Tibial nerve (tissue), 4 donors: ENCODE data around the gene CACNG6.

Experiments
- EP300 ChIP-seq, 2 donors: sonication (generic); formaldehyde crosslinking; IDR thresholded peaks; one replicate each; pipeline ENCODE4 v1.6.1; 2017; ENCODE audit warnings: antibody characterized with exemption in 2 of 2, mild to moderate bottlenecking in 1 of 2
- POLR2A ChIP-seq, 2 donors: fragments of 450-650 bp; IDR thresholded peaks; one replicate each; pipeline ENCODE4 v1.6.1; 2017; ENCODE audit warnings: antibody characterized with exemption in 2 of 2, mild to moderate bottlenecking in 2 of 2, moderate library complexity in 2 of 2
- TF ChIP-seq, protein P1 (sequence below), 5 experiments: fragments of 200-600 bp in 3 of 5; fragments of 450-650 bp in 2 of 5; sonication (generic) in 3 of 5; IDR thresholded peaks; one replicate each; pipeline ENCODE4 v1.5.1; 2016 to 2019; ENCODE audit warnings: antibody characterized with exemption in 5 of 5, mild to moderate bottlenecking in 3 of 5, moderate library complexity in 2 of 5

DNA sequence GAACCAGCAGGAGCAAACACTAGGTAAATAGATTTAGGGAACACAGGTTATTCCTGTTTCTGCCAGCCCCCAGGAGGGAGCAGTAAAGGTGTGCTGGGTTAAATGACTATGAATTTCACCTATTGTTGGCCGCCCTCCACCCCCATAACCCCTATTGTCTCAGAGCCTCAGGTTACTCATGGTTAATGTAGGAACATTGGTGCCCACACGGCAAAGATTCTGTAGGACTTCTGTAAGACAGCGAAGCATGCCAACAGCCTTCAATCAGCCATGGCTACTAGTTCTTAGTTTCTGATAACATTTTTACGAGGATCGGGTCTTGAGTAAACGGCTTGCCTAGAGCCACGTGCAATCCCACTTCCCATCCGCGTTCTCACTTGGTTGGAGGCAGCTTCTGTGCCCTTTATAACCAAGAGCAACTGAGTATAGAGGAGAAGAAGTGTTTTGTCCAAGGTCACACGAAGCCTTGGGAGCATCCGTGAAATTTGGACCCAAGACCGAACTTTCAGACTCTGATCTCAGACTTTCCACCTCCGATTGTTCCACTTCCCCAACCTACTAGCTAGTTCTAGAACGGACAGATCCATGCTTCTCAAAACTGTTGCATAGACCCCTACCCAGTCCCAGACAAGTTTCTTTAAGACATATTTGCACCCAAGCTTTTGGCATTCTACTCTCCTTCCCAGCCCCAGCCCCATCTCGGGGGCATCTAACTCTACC lies 33.8 kb upstream of the CACNG6 start:
- TF ChIP-seq, protein P1, sequence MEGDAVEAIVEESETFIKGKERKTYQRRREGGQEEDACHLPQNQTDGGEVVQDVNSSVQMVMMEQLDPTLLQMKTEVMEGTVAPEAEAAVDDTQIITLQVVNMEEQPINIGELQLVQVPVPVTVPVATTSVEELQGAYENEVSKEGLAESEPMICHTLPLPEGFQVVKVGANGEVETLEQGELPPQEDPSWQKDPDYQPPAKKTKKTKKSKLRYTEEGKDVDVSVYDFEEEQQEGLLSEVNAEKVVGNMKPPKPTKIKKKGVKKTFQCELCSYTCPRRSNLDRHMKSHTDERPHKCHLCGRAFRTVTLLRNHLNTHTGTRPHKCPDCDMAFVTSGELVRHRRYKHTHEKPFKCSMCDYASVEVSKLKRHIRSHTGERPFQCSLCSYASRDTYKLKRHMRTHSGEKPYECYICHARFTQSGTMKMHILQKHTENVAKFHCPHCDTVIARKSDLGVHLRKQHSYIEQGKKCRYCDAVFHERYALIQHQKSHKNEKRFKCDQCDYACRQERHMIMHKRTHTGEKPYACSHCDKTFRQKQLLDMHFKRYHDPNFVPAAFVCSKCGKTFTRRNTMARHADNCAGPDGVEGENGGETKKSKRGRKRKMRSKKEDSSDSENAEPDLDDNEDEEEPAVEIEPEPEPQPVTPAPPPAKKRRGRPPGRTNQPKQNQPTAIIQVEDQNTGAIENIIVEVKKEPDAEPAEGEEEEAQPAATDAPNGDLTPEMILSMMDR (IDR thresholded peaks at IDR 0.05), result no peak
- TF ChIP-seq EP300 (IDR thresholded peaks at IDR 0.05) (no peak), POLR2A (IDR thresholded peaks at IDR 0.05) (no peak)
